GM13976 (cell line): ENCODE results near the gene BCAS3.

Source experiments
- DNase-seq: peaks from one replicate; pipeline ENCODE4 v3.0.0; 2012; ENCODE audit warnings: low spot score
- in situ Hi-C: fragments of 300-500 bp; cut with MboI; formaldehyde crosslinking; loops from one replicate; pipeline ENCODE4 v1.12.0; 2022; ENCODE audit warnings: low sequenced_read_pairs, mixed read lengths, inconsistent platforms; ENCODE audit not compliant: unreplicated experiment
- TF ChIP-seq, protein P1 (sequence below): IDR thresholded peaks from 2 replicates; pipeline ENCODE4 v1.5.1; 2012; ENCODE audit warnings: borderline replicate concordance, mild to moderate bottlenecking; ENCODE audit not compliant: insufficient read depth; ENCODE audit errors: extremely low read depth, missing control alignments, control extremely low read depth

Gene BCAS3

GRCh38 chr17:61314368-61315078, 636.9 kb downstream of the BCAS3 start:
- DNase-seq = no peak
- in situ Hi-C loops = no loop called here
- TF ChIP-seq, protein P1, sequence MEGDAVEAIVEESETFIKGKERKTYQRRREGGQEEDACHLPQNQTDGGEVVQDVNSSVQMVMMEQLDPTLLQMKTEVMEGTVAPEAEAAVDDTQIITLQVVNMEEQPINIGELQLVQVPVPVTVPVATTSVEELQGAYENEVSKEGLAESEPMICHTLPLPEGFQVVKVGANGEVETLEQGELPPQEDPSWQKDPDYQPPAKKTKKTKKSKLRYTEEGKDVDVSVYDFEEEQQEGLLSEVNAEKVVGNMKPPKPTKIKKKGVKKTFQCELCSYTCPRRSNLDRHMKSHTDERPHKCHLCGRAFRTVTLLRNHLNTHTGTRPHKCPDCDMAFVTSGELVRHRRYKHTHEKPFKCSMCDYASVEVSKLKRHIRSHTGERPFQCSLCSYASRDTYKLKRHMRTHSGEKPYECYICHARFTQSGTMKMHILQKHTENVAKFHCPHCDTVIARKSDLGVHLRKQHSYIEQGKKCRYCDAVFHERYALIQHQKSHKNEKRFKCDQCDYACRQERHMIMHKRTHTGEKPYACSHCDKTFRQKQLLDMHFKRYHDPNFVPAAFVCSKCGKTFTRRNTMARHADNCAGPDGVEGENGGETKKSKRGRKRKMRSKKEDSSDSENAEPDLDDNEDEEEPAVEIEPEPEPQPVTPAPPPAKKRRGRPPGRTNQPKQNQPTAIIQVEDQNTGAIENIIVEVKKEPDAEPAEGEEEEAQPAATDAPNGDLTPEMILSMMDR = no peak

DNA sequence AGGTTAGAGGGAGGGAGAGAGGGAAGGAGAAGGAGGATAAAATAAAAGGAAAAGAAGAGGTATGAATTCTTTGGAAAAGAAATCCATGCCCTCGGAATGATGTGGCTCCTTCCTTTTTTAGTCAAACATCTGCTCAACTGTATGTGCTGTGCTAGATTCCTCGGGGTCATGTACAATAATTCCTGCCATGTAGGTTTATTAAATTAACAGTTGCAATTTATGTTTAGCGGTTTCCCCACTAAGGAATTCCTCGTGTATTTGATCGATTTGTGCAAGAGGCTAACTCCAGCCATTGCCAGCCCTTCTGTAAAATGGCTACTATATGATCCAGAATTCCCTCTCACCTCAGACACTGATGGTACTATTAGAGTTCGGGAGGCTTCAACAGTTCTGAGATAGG, 639.0 kb downstream of the BCAS3 start:
- TF ChIP-seq, protein P1 = no peak
- DNase-seq = no peak
- in situ Hi-C loops = no loop called here

- in situ Hi-C loops = no loop called here
- TF ChIP-seq, protein P1 = no peak
- no peak for DNase-seq
Measured at GRCh38 chr17:61317779-61318178, 640.1 kb downstream of the BCAS3 start.

- in situ Hi-C loops = no loop called here
- TF ChIP-seq, protein P1 = no peak
Measured at GRCh38 chr17:61318684-61319098, 641.0 kb downstream of the BCAS3 start.

GRCh38 chr17:61321344-61321743, 643.7 kb downstream of the BCAS3 start:
- in situ Hi-C loops = no loop called here
- TF ChIP-seq, protein P1 = no peak
- DNase-seq = no peak

More at GRCh38 chr17:61318684-61319098, 641.0 kb downstream of the BCAS3 start:
- no peak for DNase-seq

- in situ Hi-C loops = no loop called here
- DNase-seq = no peak
- TF ChIP-seq, protein P1 = no peak
Measured at GRCh38 chr17:61322325-61323002, 644.8 kb downstream of the BCAS3 start.
